Immature natural killer cell (primary cell): Measurements from ENCODE around the gene SLC4A11. TPM values are rescaled to one million over a fixed set of nuclear protein-coding genes. Genes with fewer than 3 reads are reported as not detected.
"Not testable (repeated sequence)": the region's sequence is repeated elsewhere in the genome, so short reads cannot be mapped to it uniquely, and the experiment has no call there.

Experiments used
- DNase-seq, 3 donors: peaks; one replicate each; pipeline ENCODE4 v3.0.0; 2022; ENCODE audit warnings: mixed read lengths in 1 of 3
- H3K27ac Mint-ChIP-seq, 6 donors: one replicate each; pipeline ENCODE4 v1.8.0; 2020; ENCODE audit warnings: mixed read lengths in 6 of 6, mild to moderate bottlenecking in 5 of 6, inconsistent platforms in 4 of 6, moderate library complexity in 3 of 6
- H3K27me3 Mint-ChIP-seq, 3 donors: one replicate each; pipeline ENCODE4 v1.8.0; 2020 to 2021; ENCODE audit warnings: low read depth in 3 of 3, mild to moderate bottlenecking in 3 of 3, mixed read lengths in 3 of 3, moderate library complexity in 3 of 3, inconsistent platforms in 1 of 3
- H3K36me3 Mint-ChIP-seq, 3 donors: one replicate each; pipeline ENCODE4 v1.8.0; 2020; ENCODE audit warnings: mixed read lengths in 3 of 3, inconsistent platforms in 2 of 3, mild to moderate bottlenecking in 2 of 3
- H3K4me1 Mint-ChIP-seq, 2 donors: one replicate each; pipeline ENCODE4 v1.8.0; 2020; ENCODE audit warnings: inconsistent platforms in 2 of 2, mild to moderate bottlenecking in 2 of 2, mixed read lengths in 2 of 2, moderate library complexity in 1 of 2
- H3K4me3 Mint-ChIP-seq, 5 donors: one replicate each; pipeline ENCODE4 v1.8.0; 2020; ENCODE audit warnings: mild to moderate bottlenecking in 5 of 5, mixed read lengths in 5 of 5, inconsistent platforms in 3 of 5, moderate library complexity in 3 of 5
- H3K9me3 Mint-ChIP-seq, 6 donors: one replicate each; pipeline ENCODE4 v1.8.0; 2020; ENCODE audit warnings: mild to moderate bottlenecking in 6 of 6, mixed read lengths in 6 of 6, inconsistent platforms in 4 of 6, moderate library complexity in 3 of 6
- polyA plus RNA-seq, 3 donors: library from polyadenylated mRNA; unstranded; fragments of 300-500 nt; fragmentation: Illumina TruSeq; gene quantifications; one replicate each; pipeline ENCODE4 v1.2.3, GENCODE V29; 2021

Gene SLC4A11
- polyA plus RNA-seq, 3 donors from 2014 or later: not detected

GRCh38 chr20:3215359-3215917 is 23.6 kb downstream of the SLC4A11 start:
- H3K27ac Mint-ChIP-seq, DNase-seq, H3K4me3 Mint-ChIP-seq, H3K9me3 Mint-ChIP-seq, H3K27me3 Mint-ChIP-seq, H3K4me1 Mint-ChIP-seq: not testable (repeated sequence)
- H3K36me3 Mint-ChIP-seq: peaks cover 0 to 11% (median 8%) of the 10 kb centered on the region in 3 donors

GRCh38 chr20:3213226-3213625 is 25.8 kb downstream of the SLC4A11 start:
- no peak overlapping the region for H3K4me3 Mint-ChIP-seq
- peaks cover 0 to 3% (median 1%) of the 10 kb centered on the region in 3 donors for H3K27me3 Mint-ChIP-seq
- H3K9me3 Mint-ChIP-seq: no peaks in the 10 kb centered on the region
- no peak overlapping the region for H3K27ac Mint-ChIP-seq
- peaks cover 0 to 11% (median 8%) of the 10 kb centered on the region in 3 donors for H3K36me3 Mint-ChIP-seq
- no peak for DNase-seq
- peaks cover 24 to 25% of the 10 kb centered on the region in 2 donors for H3K4me1 Mint-ChIP-seq

- Mint-ChIP-seq H3K27me3 (peaks cover 0 to 3% (median 1%) of the 10 kb centered on the region in 3 donors), H3K27ac (peak overlapping the region; percentile 78 to 99 (median 96)), H3K4me3 (peak overlapping the region; percentile 89 to 100 (median 100))
Observed at GRCh38 chr20:3210346-3210745, 28.6 kb downstream of the SLC4A11 start.

GRCh38 chr20:3209946-3210317 is 29.1 kb downstream of the SLC4A11 start:
- H3K36me3 Mint-ChIP-seq: peaks cover 0 to 11% (median 8%) of the 10 kb centered on the region in 3 donors
- H3K4me3 Mint-ChIP-seq: peak overlapping the region; percentile 89 to 100 (median 100)
- peak overlapping the region; percentile 81 to 99 (median 96) for H3K27ac Mint-ChIP-seq
- H3K4me1 Mint-ChIP-seq: peaks cover 24 to 27% of the 10 kb centered on the region in 2 donors
- no peak for DNase-seq
- peaks cover 0 to 3% (median 1%) of the 10 kb centered on the region in 3 donors for H3K27me3 Mint-ChIP-seq
- H3K9me3 Mint-ChIP-seq: no peaks in the 10 kb centered on the region

More at GRCh38 chr20:3210346-3210745, 28.6 kb downstream of the SLC4A11 start:
- peaks cover 24 to 27% of the 10 kb centered on the region in 2 donors for H3K4me1 Mint-ChIP-seq
- no peaks in the 10 kb centered on the region for H3K9me3 Mint-ChIP-seq
- no peak for DNase-seq
- H3K36me3 Mint-ChIP-seq: peaks cover 0 to 11% (median 8%) of the 10 kb centered on the region in 3 donors

- peak within 1 kb of the TSS; percentile 81 to 99 (median 96) for H3K27ac Mint-ChIP-seq
- H3K27me3 Mint-ChIP-seq: peaks cover 3 to 4% (median 4%) of the 10 kb centered on the region in 3 donors
- H3K36me3 Mint-ChIP-seq: peaks cover 0 to 11% (median 8%) of the 10 kb centered on the region in 3 donors
- peak; percentile 54 to 58 (median 54) for DNase-seq
- H3K4me3 Mint-ChIP-seq: peak within 1 kb of the TSS; percentile 89 to 100 (median 100)
- no peaks in the 10 kb centered on the region for H3K9me3 Mint-ChIP-seq
- H3K4me1 Mint-ChIP-seq: peaks cover 26 to 32% of the 10 kb centered on the region in 2 donors
Observed at GRCh38 chr20:3209257-3209945, 29.6 kb downstream of the SLC4A11 start, which contains the start of gene ITPA. Gene ITPA (plus strand): TSS chr20:3209498. CDS start chr20:3209552, 54 bp downstream.

- H3K27ac Mint-ChIP-seq: peak overlapping the region; percentile 81 to 96 (median 94)
- H3K4me1 Mint-ChIP-seq: peaks cover 30 to 35% of the 10 kb centered on the region in 2 donors
- H3K36me3 Mint-ChIP-seq: peaks cover 0 to 9% (median 5%) of the 10 kb centered on the region in 3 donors
- DNase-seq: peak in 1 of 3 donors; percentile 14
- H3K27me3 Mint-ChIP-seq: peaks cover 6 to 8% (median 6%) of the 10 kb centered on the region in 3 donors
- no peaks in the 10 kb centered on the region for H3K9me3 Mint-ChIP-seq
- H3K4me3 Mint-ChIP-seq: peak overlapping the region; percentile 89 to 100 (median 100)
Observed at GRCh38 chr20:3208786-3209256, 30.2 kb downstream of the SLC4A11 start.

GRCh38 chr20:3204124-3204794 is 34.7 kb downstream of the SLC4A11 start, which contains the start of gene DDRGK1:
Gene DDRGK1 (minus strand): TSS chr20:3204682. CDS start chr20:3204627, 55 bp downstream.
- H3K4me3 Mint-ChIP-seq: peak within 1 kb of the TSS; percentile 92 to 96 (median 94)
- H3K4me1 Mint-ChIP-seq: peaks cover 26 to 31% of the 10 kb centered on the region in 2 donors
- H3K9me3 Mint-ChIP-seq: no peaks in the 10 kb centered on the region
- H3K36me3 Mint-ChIP-seq: peaks cover 4 to 11% (median 9%) of the 10 kb centered on the region in 3 donors
- peaks cover 5 to 6% (median 6%) of the 10 kb centered on the region in 3 donors for H3K27me3 Mint-ChIP-seq
- peak within 1 kb of the TSS; percentile 86 to 96 (median 92) for H3K27ac Mint-ChIP-seq
- DNase-seq: peak; percentile 89 to 92 (median 92)

- Mint-ChIP-seq H3K27me3 (peaks cover 5 to 6% (median 6%) of the 10 kb centered on the region in 3 donors), H3K4me1 (peaks cover 21 to 24% of the 10 kb centered on the region in 2 donors), H3K27ac (peak overlapping the region; percentile 86 to 96 (median 92)), H3K36me3 (peaks cover 4 to 18% (median 9%) of the 10 kb centered on the region in 3 donors), H3K9me3 (no peaks in the 10 kb centered on the region), H3K4me3 (peak overlapping the region; percentile 92 to 96 (median 94))
- DNase-seq: peak; percentile 7 to 14 (median 13)
Observed at GRCh38 chr20:3203315-3204123, 35.5 kb downstream of the SLC4A11 start.

- Mint-ChIP-seq H3K36me3 (peaks cover 4 to 19% (median 9%) of the 10 kb centered on the region in 3 donors), H3K27ac (peak overlapping the region in 3 of 6 donors; percentile 34 to 93 (median 91)), H3K27me3 (peaks cover 5 to 6% (median 6%) of the 10 kb centered on the region in 3 donors), H3K4me3 (peak overlapping the region; percentile 21 to 60 (median 44)), H3K9me3 (no peaks in the 10 kb centered on the region), H3K4me1 (peaks cover 18 to 19% of the 10 kb centered on the region in 2 donors)
- no peak for DNase-seq
Observed at GRCh38 chr20:3202965-3203314, 36.0 kb downstream of the SLC4A11 start.

- DNase-seq: no peak
- Mint-ChIP-seq H3K4me3 (no peak overlapping the region), H3K4me1 (peaks cover 19 to 20% of the 10 kb centered on the region in 2 donors), H3K27ac (peak overlapping the region in 3 of 6 donors; percentile 37 to 77 (median 51)), H3K9me3 (no peaks in the 10 kb centered on the region), H3K27me3 (peaks cover 5 to 6% (median 6%) of the 10 kb centered on the region in 3 donors), H3K36me3 (peaks cover 4 to 32% (median 19%) of the 10 kb centered on the region in 3 donors)
Observed at GRCh38 chr20:3199976-3200755, 38.8 kb downstream of the SLC4A11 start.

GRCh38 chr20:3199206-3199605 is 39.8 kb downstream of the SLC4A11 start:
- peaks cover 4 to 33% (median 19%) of the 10 kb centered on the region in 3 donors for H3K36me3 Mint-ChIP-seq
- peaks cover 13 to 17% of the 10 kb centered on the region in 2 donors for H3K4me1 Mint-ChIP-seq
- peaks cover under 1 to 2% (median 1%) of the 10 kb centered on the region in 3 donors for H3K27me3 Mint-ChIP-seq
- no peak for DNase-seq
- no peak overlapping the region for H3K27ac Mint-ChIP-seq
- no peak overlapping the region for H3K4me3 Mint-ChIP-seq
- no peaks in the 10 kb centered on the region for H3K9me3 Mint-ChIP-seq

- no peaks in the 10 kb centered on the region for H3K9me3 Mint-ChIP-seq
- no peak overlapping the region for H3K4me3 Mint-ChIP-seq
- peaks cover 11 to 52% (median 38%) of the 10 kb centered on the region in 3 donors for H3K36me3 Mint-ChIP-seq
Observed at GRCh38 chr20:3195590-3196237, 43.3 kb downstream of the SLC4A11 start.

More at GRCh38 chr20:3195590-3196237, 43.3 kb downstream of the SLC4A11 start:
- H3K27me3 Mint-ChIP-seq: no peaks in the 10 kb centered on the region
- H3K27ac Mint-ChIP-seq: peak overlapping the region in 2 of 6 donors; percentile 30 to 40
- H3K4me1 Mint-ChIP-seq: peaks cover 2 to 6% of the 10 kb centered on the region in 2 donors
- no peak for DNase-seq
